ENCODE data around the gene RPP14.

RPP14 gene

GRCh38 chr3:58355179-58355578, 49.1 kb downstream of the RPP14 start:
- no peak for DNase-seq (ENCODE audit: low read depth in 2 of 3, low spot score in 2 of 3)

GRCh38 chr3:58356054-58356453, 50.0 kb downstream of the RPP14 start:
- no peak for DNase-seq (ENCODE audit: low read depth in 2 of 3, low spot score in 2 of 3)

- DNase-seq (ENCODE audit: low read depth in 2 of 3, low spot score in 2 of 3) = no peak
These were observed 51.4 kb downstream of the RPP14 start for GRCh38 chr3:58357402-58357801.

GRCh38 chr3:58358092-58358491, 52.0 kb downstream of the RPP14 start:
- DNase-seq (ENCODE audit: low read depth in 2 of 3, low spot score in 2 of 3) = no peak

GRCh38 chr3:58358808-58359207, 52.8 kb downstream of the RPP14 start:
- DNase-seq (ENCODE audit: low read depth in 2 of 3, low spot score in 2 of 3) = no peak

GRCh38 chr3:58359621-58360020, 53.6 kb downstream of the RPP14 start:
- no peak for DNase-seq (ENCODE audit: low read depth in 2 of 3, low spot score in 2 of 3)

GRCh38 chr3:58361866-58362265, 55.8 kb downstream of the RPP14 start:
- DNase-seq (ENCODE audit: low read depth in 2 of 3, low spot score in 2 of 3) = no peak

- DNase-seq (ENCODE audit: low read depth in 2 of 3, low spot score in 2 of 3) = no peak
These were observed 60.7 kb downstream of the RPP14 start for GRCh38 chr3:58366699-58367098.

GRCh38 chr3:58369038-58369437, 63.0 kb downstream of the RPP14 start:
- DNase-seq (ENCODE audit: low read depth in 2 of 3, low spot score in 2 of 3) = no peak

Measured in activated CD8-positive, alpha-beta memory T cell treated with anti-CD3 and anti-CD28 coated beads for 48 hours (primary cell).